ENCODE data around the gene DNAJC13. TPM values are rescaled to one million over a fixed set of nuclear protein-coding genes. Genes with fewer than 3 reads are reported as not detected.

Gene DNAJC13
- total RNA-seq, 1 experiment from 2014 or later = 24.7 TPM

GRCh38 chr3:132448216-132448961, 31.1 kb downstream of the DNAJC13 start:
- Histone ChIP-seq H2AFZ (ENCODE audit: low read length) (no peak overlapping the region), H3K79me2 (ENCODE audit: low read length) (no peaks in the 10 kb centered on the region), H3K9me2 (replicated peaks; ENCODE audit: low read length) (no peaks in the 10 kb centered on the region), H3K4me2 (ENCODE audit: low read length) (no peak overlapping the region), H3F3A (ENCODE audit: low read length, unreplicated experiment) (no peaks in the 10 kb centered on the region), H3K36me3 (ENCODE audit: low read depth, low read length) (peaks cover 3% of the 10 kb centered on the region; the same call in 1 of the 2 replicates), H3K9ac (ENCODE audit: low read length) (no peak overlapping the region), H4K20me1 (ENCODE audit: low read length) (no peaks in the 10 kb centered on the region), H3K27me3 (ENCODE audit: low read length) (no peaks in the 10 kb centered on the region), H3K27ac (ENCODE audit: low read length) (no peak overlapping the region), H3K4me1 (ENCODE audit: insufficient read depth, low read length) (no peaks in the 10 kb centered on the region), H3K4me3 (ENCODE audit: low read length) (no peak overlapping the region), H3K9me3 (ENCODE audit: low read length) (no peaks in the 10 kb centered on the region)
- DNase-seq = no peak
- TF ChIP-seq, protein P1, sequence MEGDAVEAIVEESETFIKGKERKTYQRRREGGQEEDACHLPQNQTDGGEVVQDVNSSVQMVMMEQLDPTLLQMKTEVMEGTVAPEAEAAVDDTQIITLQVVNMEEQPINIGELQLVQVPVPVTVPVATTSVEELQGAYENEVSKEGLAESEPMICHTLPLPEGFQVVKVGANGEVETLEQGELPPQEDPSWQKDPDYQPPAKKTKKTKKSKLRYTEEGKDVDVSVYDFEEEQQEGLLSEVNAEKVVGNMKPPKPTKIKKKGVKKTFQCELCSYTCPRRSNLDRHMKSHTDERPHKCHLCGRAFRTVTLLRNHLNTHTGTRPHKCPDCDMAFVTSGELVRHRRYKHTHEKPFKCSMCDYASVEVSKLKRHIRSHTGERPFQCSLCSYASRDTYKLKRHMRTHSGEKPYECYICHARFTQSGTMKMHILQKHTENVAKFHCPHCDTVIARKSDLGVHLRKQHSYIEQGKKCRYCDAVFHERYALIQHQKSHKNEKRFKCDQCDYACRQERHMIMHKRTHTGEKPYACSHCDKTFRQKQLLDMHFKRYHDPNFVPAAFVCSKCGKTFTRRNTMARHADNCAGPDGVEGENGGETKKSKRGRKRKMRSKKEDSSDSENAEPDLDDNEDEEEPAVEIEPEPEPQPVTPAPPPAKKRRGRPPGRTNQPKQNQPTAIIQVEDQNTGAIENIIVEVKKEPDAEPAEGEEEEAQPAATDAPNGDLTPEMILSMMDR (conservative IDR thresholded peaks at IDR 0.05; ENCODE audit: low read depth, low read length) = no peak
- TF ChIP-seq EZH2 (IDR thresholded peaks at IDR 0.05; ENCODE audit: low read length, unreplicated experiment) (no peak), EZH2phosphoT487 (IDR thresholded peaks at IDR 0.05; ENCODE audit: borderline replicate concordance, low read length) (no peak)
- CTCF ChIA-PET = no interaction called here
- BruUV-seq (replicated peaks) = no TSS peak
- ATAC-seq = no peak
- intact Hi-C loops (cut with micrococcal nuclease) = no loop called here
- POLR2A ChIA-PET (ENCODE audit: unreplicated experiment) = no interaction called here

DNA sequence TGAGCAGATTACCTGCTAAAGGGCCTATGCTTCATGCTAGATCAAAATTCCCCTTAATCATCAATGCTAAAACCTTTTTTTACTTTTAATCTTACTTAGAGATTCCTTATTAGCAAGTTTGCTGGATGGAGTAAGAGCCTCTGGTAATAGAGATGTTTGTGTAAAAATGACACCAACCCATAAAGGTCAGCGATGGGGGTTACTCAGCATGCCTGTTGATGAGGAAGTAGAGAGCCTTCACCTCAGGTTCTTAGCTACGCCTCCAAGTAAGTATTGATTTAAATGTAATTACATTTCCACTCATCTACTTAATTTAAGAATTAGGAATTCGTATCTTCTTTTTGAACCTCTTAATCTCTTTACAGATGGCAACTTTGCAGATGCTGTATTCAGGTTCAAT, 38.8 kb downstream of the DNAJC13 start:
- H3K9me2 ChIP-seq (replicated peaks; ENCODE audit: low read length) = no peaks in the 10 kb centered on the region
- no peaks in the 10 kb centered on the region for H3K27me3 ChIP-seq (ENCODE audit: low read length)
- no TSS peak for BruUV-seq (replicated peaks)
- no peak overlapping the region for H3K9ac ChIP-seq (ENCODE audit: low read length)
- CTCF ChIA-PET = no interaction called here
- no peak overlapping the region for H3K27ac ChIP-seq (ENCODE audit: low read length)
- no peak for TF ChIP-seq EZH2 (IDR thresholded peaks at IDR 0.05; ENCODE audit: low read length, unreplicated experiment)
- no peak for TF ChIP-seq EZH2phosphoT487 (IDR thresholded peaks at IDR 0.05; ENCODE audit: borderline replicate concordance, low read length)
- TF ChIP-seq, protein P1 (conservative IDR thresholded peaks at IDR 0.05; ENCODE audit: low read depth, low read length) = no peak
- H3K9me3 ChIP-seq (ENCODE audit: low read length) = no peaks in the 10 kb centered on the region
- peaks cover 19% of the 10 kb centered on the region; the same call in 1 of the 2 replicates for H3K36me3 ChIP-seq (ENCODE audit: low read depth, low read length)
- no peaks in the 10 kb centered on the region for H3K79me2 ChIP-seq (ENCODE audit: low read length)
- H2AFZ ChIP-seq (ENCODE audit: low read length) = no peak overlapping the region
- H3F3A ChIP-seq (ENCODE audit: low read length, unreplicated experiment) = no peaks in the 10 kb centered on the region
- no peak for ATAC-seq
- POLR2A ChIA-PET (ENCODE audit: unreplicated experiment) = no interaction called here
- H3K4me2 ChIP-seq (ENCODE audit: low read length) = no peak overlapping the region
- H4K20me1 ChIP-seq (ENCODE audit: low read length) = no peaks in the 10 kb centered on the region
- no peak for DNase-seq
- intact Hi-C loops (cut with micrococcal nuclease) = no loop called here
- H3K4me3 ChIP-seq (ENCODE audit: low read length) = no peak overlapping the region
- no peaks in the 10 kb centered on the region for H3K4me1 ChIP-seq (ENCODE audit: insufficient read depth, low read length)

DNA sequence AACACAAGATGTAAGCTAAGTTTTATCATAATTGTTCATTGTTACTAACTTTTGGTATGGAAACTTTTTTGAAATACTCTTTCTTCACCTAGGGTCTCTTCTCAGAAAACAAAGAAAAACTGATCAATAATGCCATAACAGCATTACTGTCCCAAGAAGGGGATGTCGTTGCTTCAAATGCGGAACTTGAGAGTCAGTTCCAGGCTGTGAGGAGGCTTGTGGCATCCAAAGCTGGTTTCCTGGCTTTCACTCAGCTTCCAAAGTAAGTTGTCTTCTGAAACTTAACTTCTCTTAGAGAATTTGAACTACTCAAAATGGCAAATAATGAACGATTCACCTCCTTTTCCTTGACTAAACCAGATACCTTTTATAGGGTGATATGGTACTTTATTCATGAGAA, 39.3 kb downstream of the DNAJC13 start:
- ATAC-seq (no peak), DNase-seq (no peak)
- no peaks in the 10 kb centered on the region for H3K79me2 ChIP-seq (ENCODE audit: low read length)
- no peak overlapping the region for H2AFZ ChIP-seq (ENCODE audit: low read length)
- H3K27me3 ChIP-seq (ENCODE audit: low read length) = no peaks in the 10 kb centered on the region
- TF ChIP-seq, protein P1 (conservative IDR thresholded peaks at IDR 0.05; ENCODE audit: low read depth, low read length) = no peak
- TF ChIP-seq EZH2 (IDR thresholded peaks at IDR 0.05; ENCODE audit: low read length, unreplicated experiment) (no peak), EZH2phosphoT487 (IDR thresholded peaks at IDR 0.05; ENCODE audit: borderline replicate concordance, low read length) (no peak)
- peaks cover 19% of the 10 kb centered on the region; the same call in 1 of the 2 replicates for H3K36me3 ChIP-seq (ENCODE audit: low read depth, low read length)
- no peak overlapping the region for H3K4me2 ChIP-seq (ENCODE audit: low read length)
- no peak overlapping the region for H3K27ac ChIP-seq (ENCODE audit: low read length)
- no peak overlapping the region for H3K9ac ChIP-seq (ENCODE audit: low read length)
- CTCF ChIA-PET = no interaction called here
- H3K4me1 ChIP-seq (ENCODE audit: insufficient read depth, low read length) = no peaks in the 10 kb centered on the region
- H3F3A ChIP-seq (ENCODE audit: low read length, unreplicated experiment) = no peaks in the 10 kb centered on the region
- no peaks in the 10 kb centered on the region for H3K9me3 ChIP-seq (ENCODE audit: low read length)
- intact Hi-C loops (cut with micrococcal nuclease) = no loop called here
- no peaks in the 10 kb centered on the region for H3K9me2 ChIP-seq (replicated peaks; ENCODE audit: low read length)
- POLR2A ChIA-PET (ENCODE audit: unreplicated experiment) = no interaction called here
- H3K4me3 ChIP-seq (ENCODE audit: low read length) = no peak overlapping the region
- BruUV-seq (replicated peaks) = no TSS peak
- no peaks in the 10 kb centered on the region for H4K20me1 ChIP-seq (ENCODE audit: low read length)
